ENCODE measurements around the gene CAPN10. TPM values are rescaled to one million over a fixed set of nuclear protein-coding genes. Genes with fewer than 3 reads are reported as not detected.
A peak's percentile ranks its signal among the peaks of the same experiment; 100 is the strongest.

CAPN10 gene
- total RNA-seq, 8 experiments from 2014 or later: 13.9 to 35.9 (median 23.9) TPM

DNA sequence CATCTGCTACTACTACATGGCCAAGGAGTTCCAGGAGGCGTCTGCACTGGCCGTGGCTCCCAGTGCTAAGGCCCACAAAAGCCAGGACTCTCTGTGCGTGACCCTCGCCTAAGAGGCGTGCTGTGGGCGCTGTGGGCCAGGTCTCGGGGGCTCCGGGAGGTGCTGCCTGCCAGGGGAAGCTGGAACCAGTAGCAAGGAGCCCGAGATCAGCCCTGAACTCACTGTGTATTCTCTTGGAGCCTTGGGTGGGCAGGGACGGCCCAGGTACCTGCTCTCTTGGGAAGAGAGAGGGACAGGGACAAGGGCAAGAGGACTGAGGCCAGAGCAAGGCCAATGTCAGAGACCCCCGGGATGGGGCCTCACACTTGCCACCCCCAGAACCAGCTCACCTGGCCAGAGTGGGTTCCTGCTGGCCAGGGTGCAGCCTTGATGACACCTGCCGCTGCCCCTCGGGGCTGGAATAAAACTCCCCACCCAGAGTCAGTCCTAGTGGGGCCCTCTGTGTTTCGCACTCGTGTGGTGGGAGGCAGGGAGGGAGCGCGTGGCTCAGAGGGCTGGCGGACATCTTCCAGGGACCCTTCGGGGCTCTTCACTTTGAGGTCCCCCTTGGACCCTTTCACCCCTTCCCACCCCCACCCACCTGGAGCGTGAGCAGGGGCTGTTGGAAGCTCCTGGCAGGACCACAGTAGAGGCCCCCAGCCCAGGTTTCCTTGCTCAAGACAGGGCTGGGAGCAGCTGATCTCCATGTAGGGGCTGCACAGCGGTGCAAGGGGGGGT lies 44.4 kb downstream of the CAPN10 start:
- Histone ChIP-seq H3K27ac (no peak overlapping the region), H3K4me1 (replicated peaks in 1 of 2) (peaks cover 0 to 3% of the 10 kb centered on the region in 2 donors), H3K4me3 (no peak overlapping the region)
- WGBS, 10 experiments: 60 to 78% methylated on average over 1 to 4 of the region's 21 CpGs; no CpG with 5 or more reads in 8 of the 10 experiments
- ATAC-seq (replicated peaks in 6 of 8): no peak
- in situ Hi-C loops (cut with MboI; ENCODE audit: low pct_unique_long_range_greater_than_20kb in 2 of 9, low sequenced_read_pairs in 9 of 9, unreplicated experiment in 9 of 9): no loop called here

DNA sequence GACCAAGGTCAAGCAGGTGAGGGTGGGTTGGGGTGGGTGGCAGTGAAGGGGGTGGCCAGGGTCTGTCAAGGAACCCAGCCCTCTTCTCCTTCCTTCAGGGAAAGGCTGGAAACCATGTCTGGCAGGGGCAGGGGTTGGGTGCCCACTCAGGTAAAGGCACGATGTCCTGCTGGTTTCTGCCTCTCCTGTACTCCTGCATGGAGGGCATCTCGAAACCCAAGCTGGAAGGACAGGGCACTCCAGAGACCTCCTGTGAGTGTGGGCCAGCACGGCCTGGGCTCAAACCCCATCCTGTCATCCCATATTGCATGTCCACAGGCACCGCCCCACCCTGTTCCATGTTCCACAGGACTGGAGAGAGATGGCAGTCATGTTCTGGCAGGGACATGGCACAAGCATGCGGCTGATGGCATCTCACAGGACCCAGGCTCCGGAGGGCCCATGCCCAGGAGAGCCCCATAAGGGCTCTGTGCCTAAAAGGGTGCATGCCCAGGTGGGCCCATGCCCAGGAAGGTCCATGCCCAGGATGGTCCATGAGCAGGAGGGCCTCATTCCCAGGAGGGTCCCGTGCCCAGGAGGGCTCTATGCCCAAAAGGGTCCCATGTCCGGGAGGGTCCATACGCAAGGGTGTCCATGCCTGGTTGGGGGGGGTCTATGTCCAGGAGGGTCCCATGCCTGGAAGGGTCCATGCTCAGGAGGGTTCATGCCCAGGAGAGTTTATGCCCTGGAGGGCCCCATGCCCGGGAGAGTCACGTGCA lies 45.2 kb downstream of the CAPN10 start:
- Histone ChIP-seq H3K27ac (no peak overlapping the region), H3K4me3 (no peak overlapping the region), H3K4me1 (replicated peaks in 1 of 2) (peaks cover 0 to 3% of the 10 kb centered on the region in 2 donors)
- in situ Hi-C loops (cut with MboI; ENCODE audit: low pct_unique_long_range_greater_than_20kb in 2 of 9, low sequenced_read_pairs in 9 of 9, unreplicated experiment in 9 of 9): no loop called here
- 0 to 100% (median 64%) methylated on average over 1 to 4 of the region's 11 CpGs; no CpG with 5 or more reads in 5 of the 10 experiments for WGBS, 10 experiments
- no peak for ATAC-seq (replicated peaks in 6 of 8)

- no peak for ATAC-seq (replicated peaks in 6 of 8)
- in situ Hi-C loops (cut with MboI; ENCODE audit: low pct_unique_long_range_greater_than_20kb in 2 of 9, low sequenced_read_pairs in 9 of 9, unreplicated experiment in 9 of 9): no loop called here
- WGBS, 10 experiments: 100% methylated on average over 1 of the region's 1 CpG; no CpG with 5 or more reads in 9 of the 10 experiments
- Histone ChIP-seq H3K4me3 (no peak overlapping the region), H3K4me1 (replicated peaks in 1 of 2) (no peaks in the 10 kb centered on the region), H3K27ac (no peak overlapping the region)
Observed at GRCh38 chr2:240632306-240632721, 45.8 kb downstream of the CAPN10 start.

DNA sequence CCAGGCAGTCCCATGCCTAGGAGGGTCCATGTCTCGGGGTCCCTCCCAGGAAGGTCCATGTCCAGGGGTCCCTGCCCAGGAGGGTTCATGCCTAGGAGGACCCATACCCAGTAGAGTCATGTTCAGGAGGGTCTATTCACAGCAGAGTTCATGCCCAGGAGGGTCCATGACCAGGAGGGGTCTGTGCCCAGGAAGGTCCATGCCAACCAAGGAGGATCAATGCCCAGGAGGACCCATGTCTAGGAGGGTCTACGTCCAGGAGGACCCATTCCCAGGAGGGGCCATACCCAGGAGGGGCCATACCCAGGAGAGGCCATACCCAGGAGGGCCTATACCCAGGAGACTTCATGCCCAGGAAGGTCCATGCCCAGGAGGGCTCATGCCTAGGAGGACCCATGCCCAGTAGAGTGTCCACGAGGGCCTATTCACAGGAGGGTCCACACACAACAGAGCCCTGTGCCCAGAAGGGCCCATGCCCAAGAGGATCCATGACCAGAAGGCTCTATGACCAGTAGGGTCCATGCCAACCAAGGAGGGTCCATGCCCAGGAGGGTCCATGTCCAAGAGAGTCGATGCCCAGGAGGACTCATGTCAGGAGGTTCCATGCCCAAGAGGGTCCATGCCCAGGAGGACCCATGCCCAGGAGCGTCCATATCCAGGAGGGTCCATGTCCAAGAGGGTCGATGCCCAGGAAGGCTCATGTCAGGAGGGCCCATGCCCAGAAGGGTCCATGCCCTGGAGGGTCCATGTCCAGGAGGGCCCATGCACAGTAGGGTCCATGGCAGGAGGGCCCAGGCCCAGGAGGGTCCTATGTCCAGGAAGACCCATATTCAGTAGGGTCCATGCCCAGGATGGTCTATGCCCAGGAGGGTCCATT lies 48.8 kb downstream of the CAPN10 start:
- 0 to 63% (median 41%) methylated on average over 1 to 2 of the region's 6 CpGs; no CpG with 5 or more reads in 6 of the 10 experiments for WGBS, 10 experiments
- Histone ChIP-seq H3K4me1 (replicated peaks in 1 of 2) (no peaks in the 10 kb centered on the region), H3K4me3 (no peak overlapping the region), H3K27ac (no peak overlapping the region)
- ATAC-seq (replicated peaks in 6 of 8): peak in 1 of 8 experiments; percentile 12
- in situ Hi-C loops (cut with MboI; ENCODE audit: low pct_unique_long_range_greater_than_20kb in 2 of 9, low sequenced_read_pairs in 9 of 9, unreplicated experiment in 9 of 9): no loop called here

- in situ Hi-C loops (cut with MboI; ENCODE audit: low pct_unique_long_range_greater_than_20kb in 2 of 9, low sequenced_read_pairs in 9 of 9, unreplicated experiment in 9 of 9): no loop called here
- H3K4me3 ChIP-seq: no peak overlapping the region
- no peaks in the 10 kb centered on the region for H3K4me1 ChIP-seq (replicated peaks in 1 of 2)
- no peak overlapping the region for H3K27ac ChIP-seq
- no peak for ATAC-seq (replicated peaks in 6 of 8)
- WGBS, 10 experiments: 17 to 76% (median 60%) methylated on average over 1 to 2 of the region's 3 CpGs; no CpG with 5 or more reads in 6 of the 10 experiments
Observed at GRCh38 chr2:240635998-240636547, 49.5 kb downstream of the CAPN10 start.

- 10 to 84% (median 53%) methylated on average over 1 to 6 of the region's 11 CpGs; no CpG with 5 or more reads in 3 of the 10 experiments for WGBS, 10 experiments
Observed at GRCh38 chr2:240636563-240637115, 50.1 kb downstream of the CAPN10 start.

DNA sequence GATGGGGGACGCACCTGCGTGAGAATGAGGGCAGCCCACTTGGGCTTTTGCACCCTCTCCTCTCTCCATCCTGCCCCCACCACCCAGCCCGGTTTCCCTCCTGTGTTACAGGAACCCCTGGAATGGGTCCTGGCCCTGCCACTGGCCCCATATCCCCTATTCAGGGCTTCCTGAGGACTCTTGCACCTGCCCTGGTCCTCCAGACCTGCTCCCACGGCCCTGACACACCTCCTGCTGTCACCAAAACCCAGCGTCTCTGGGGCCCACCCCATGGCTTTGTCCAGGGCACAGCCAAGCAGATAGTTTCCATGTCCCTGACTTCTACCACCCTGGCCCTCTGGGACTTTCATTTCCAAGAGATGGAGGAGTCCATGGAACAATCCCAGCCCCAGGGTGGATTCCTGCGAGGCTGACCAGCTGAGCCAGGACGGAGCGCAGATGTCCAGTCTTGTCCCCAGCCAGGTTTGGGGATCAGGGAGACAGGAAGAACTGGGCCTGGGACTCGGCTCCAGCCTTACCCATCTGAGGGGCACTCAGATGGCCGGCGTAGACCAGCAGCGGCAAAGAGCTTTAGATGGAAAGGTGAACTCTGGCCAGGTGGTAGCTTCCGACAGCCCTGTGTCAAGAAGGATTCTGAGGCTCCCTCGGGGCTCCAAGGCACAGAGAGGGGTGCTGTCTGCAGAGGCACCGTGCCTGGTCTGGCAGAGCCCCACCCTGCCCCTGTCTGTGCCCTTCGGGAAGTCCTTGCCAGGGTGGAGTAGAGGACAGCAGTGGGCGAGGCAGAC lies 50.8 kb downstream of the CAPN10 start:
- Histone ChIP-seq H3K4me1 (replicated peaks in 1 of 2) (no peaks in the 10 kb centered on the region), H3K27ac (no peak overlapping the region), H3K4me3 (no peak overlapping the region)
- in situ Hi-C loops (cut with MboI; ENCODE audit: low pct_unique_long_range_greater_than_20kb in 2 of 9, low sequenced_read_pairs in 9 of 9, unreplicated experiment in 9 of 9): no loop called here
- no peak for ATAC-seq (replicated peaks in 6 of 8)
- WGBS, 10 experiments: 0 to 60% (median 33%) methylated on average over 1 to 3 of the region's 17 CpGs; no CpG with 5 or more reads in 6 of the 10 experiments

More at GRCh38 chr2:240636563-240637115, 50.1 kb downstream of the CAPN10 start:
- Histone ChIP-seq H3K27ac (no peak overlapping the region), H3K4me3 (no peak overlapping the region), H3K4me1 (replicated peaks in 1 of 2) (no peaks in the 10 kb centered on the region)
- in situ Hi-C loops (cut with MboI; ENCODE audit: low pct_unique_long_range_greater_than_20kb in 2 of 9, low sequenced_read_pairs in 9 of 9, unreplicated experiment in 9 of 9): no loop called here
- no peak for ATAC-seq (replicated peaks in 6 of 8)

DNA sequence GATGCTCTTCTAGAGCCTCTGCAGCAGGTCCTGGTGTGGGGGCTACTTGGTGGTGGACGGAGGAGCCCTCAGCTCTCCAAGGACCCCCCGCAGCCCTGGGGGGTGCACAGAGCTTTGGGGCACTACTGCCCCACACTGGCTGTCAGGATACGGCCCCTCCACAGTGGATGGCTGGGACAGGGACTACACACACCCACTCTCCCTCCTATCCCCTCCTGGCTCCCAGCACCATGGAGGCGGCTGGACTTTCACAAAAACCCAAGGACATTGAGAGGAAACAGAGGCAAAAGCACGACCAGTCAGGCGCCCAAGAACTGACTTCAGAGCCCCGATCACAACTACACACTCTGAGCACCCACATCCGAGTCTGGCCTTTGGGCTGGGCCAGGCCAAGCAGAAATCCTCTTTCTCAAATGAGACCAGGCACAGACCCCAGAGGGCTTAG lies 51.4 kb downstream of the CAPN10 start:
- H3K27ac ChIP-seq: no peak overlapping the region
- no peak overlapping the region for H3K4me3 ChIP-seq
- in situ Hi-C loops (cut with MboI; ENCODE audit: low pct_unique_long_range_greater_than_20kb in 2 of 9, low sequenced_read_pairs in 9 of 9, unreplicated experiment in 9 of 9): no loop called here
- no peak for ATAC-seq (replicated peaks in 6 of 8)
- WGBS, 10 experiments: 13 to 70% (median 48%) methylated on average over 3 to 4 of the region's 8 CpGs; no CpG with 5 or more reads in 6 of the 10 experiments
- no peaks in the 10 kb centered on the region for H3K4me1 ChIP-seq (replicated peaks in 1 of 2)

DNA sequence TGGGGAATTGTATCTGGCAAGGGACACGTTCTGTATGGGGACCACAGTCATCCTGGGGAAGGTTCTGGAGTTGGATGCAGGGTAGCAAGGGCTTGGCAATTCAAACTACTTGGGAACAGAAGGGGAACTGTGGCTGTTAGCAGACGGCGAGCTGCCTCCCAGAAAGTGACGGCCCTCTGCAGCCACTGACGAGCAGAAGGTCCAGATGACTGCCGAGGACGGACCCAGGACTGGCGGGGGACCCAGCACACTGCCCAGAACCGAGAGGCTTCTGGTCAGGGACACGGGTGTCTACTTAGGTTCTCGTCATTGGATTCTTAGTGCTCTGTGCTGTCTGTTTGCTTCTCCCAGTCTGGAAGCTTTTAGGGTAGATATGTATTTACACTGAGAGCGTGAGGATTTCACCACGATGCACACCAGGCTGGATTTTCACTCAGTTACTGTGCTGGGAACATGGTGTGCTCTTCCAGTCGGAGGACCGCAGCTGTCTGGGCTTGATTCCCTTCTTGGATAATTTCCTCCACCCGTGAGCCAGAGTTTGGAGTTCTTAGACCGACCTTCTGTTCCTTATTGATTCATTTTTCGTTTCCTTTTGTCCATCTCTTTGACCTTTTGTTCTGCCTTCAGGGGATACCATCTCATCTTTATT lies 52.1 kb downstream of the CAPN10 start:
- Histone ChIP-seq H3K27ac (no peak overlapping the region), H3K4me1 (replicated peaks in 1 of 2) (no peaks in the 10 kb centered on the region), H3K4me3 (no peak overlapping the region)
- WGBS, 10 experiments: 0 to 69% (median 55%) methylated on average over 3 to 13 of the region's 18 CpGs
- in situ Hi-C loops (cut with MboI; ENCODE audit: low pct_unique_long_range_greater_than_20kb in 2 of 9, low sequenced_read_pairs in 9 of 9, unreplicated experiment in 9 of 9): no loop called here
- no peak for ATAC-seq (replicated peaks in 6 of 8)

- Histone ChIP-seq H3K27ac (no peak overlapping the region), H3K4me3 (no peak overlapping the region), H3K4me1 (replicated peaks in 1 of 2) (no peaks in the 10 kb centered on the region)
- WGBS, 10 experiments: 57 to 100% (median 86%) methylated on average over 1 to 10 of the region's 18 CpGs; no CpG with 5 or more reads in 3 of the 10 experiments
- ATAC-seq (replicated peaks in 6 of 8): no peak
- in situ Hi-C loops (cut with MboI; ENCODE audit: low pct_unique_long_range_greater_than_20kb in 2 of 9, low sequenced_read_pairs in 9 of 9, unreplicated experiment in 9 of 9): no loop called here
Observed at GRCh38 chr2:240639566-240639965, 53.0 kb downstream of the CAPN10 start.

DNA sequence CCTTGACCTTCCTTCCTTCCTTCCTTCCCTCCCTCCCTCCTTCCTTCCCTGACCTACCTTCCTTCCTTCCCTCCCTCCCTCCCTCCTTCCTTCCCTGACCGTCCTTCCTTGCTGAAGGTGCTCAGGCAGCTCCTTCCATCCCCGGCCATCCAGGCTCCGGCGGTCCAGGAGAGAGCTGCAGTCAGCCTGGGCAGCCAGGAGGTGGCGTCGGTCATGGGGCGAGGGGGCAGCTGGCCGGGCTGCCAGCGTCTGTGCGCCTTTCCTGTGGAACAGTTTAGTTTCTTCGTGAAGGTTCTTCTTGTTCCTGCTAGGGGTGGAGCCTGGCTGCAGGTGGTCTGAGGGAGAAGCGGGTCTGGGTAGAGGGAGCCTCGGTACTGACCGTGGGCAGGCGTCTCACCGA lies 54.4 kb downstream of the CAPN10 start:
- Histone ChIP-seq H3K27ac (no peak overlapping the region), H3K4me3 (no peak overlapping the region), H3K4me1 (replicated peaks in 1 of 2) (no peaks in the 10 kb centered on the region)
- in situ Hi-C loops (cut with MboI; ENCODE audit: low pct_unique_long_range_greater_than_20kb in 2 of 9, low sequenced_read_pairs in 9 of 9, unreplicated experiment in 9 of 9): no loop called here
- no CpG with 5 or more reads among the region's 16 CpGs for WGBS, 10 experiments
- ATAC-seq (replicated peaks in 6 of 8): peak in 5 of 8 experiments; percentile 35 to 76 (median 59)
